Embryonic facial prominence (tissue), 1 donor: ENCODE data around the gene GBX2.

ENCODE experiments used
- DNase-seq: peaks from one replicate; pipeline ENCODE4 v3.0.0-alpha.2; 2016; ENCODE audit errors: extremely low spot score

GBX2 gene

DNA sequence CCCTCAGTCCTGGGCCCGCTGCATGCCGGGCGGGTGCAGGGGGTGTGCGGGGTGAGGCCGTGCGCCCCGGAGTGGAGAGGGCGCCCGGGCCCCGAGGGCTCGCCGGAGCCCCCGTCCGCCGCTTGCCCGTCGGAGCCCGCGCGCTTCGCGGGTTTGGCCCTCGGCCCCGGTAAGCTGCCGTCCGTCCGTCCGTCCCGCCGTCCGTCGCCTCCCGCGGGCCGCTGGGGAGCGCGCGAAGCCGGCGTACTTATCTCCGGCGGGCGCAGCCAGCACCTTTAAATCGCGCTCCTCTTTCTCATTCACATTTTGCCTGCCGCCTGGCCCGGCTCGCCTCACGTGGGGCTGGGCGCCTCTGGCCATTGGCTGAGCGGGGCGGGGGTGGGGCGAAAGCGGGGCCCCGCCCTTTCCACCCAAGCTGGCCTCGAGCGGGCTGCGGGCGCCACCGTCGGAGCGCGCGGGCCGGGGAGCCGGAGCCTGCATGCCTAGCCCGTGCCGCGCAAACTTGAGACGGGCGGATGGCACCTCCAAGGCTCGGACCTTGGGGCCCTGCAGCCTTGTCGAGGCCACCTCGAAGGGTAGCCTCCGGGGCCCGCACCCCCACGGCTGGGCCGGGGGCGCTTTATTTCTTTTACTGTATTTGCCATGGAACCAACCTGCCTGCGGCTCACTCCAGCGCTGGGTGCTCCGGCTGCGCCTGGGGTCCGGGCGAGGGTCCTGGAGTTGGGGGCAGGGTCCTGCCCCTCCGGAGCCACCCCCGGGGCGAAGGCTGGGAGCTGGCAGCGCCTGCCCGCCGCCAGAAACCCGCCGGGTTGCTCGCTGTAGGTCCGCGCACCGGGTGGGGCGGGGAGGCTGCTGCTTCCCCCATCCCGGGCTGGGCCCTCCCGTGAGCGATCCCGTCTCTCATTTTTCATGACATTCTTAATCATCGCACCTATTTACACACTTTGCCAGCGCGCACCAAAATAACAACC, at the start of gene GBX2:
GBX2 (minus strand) TSS at position 277 of the 971 bp plus-strand sequence. CDS start 415 bp downstream, outside the sequence.
- DNase-seq = no peak

DNA sequence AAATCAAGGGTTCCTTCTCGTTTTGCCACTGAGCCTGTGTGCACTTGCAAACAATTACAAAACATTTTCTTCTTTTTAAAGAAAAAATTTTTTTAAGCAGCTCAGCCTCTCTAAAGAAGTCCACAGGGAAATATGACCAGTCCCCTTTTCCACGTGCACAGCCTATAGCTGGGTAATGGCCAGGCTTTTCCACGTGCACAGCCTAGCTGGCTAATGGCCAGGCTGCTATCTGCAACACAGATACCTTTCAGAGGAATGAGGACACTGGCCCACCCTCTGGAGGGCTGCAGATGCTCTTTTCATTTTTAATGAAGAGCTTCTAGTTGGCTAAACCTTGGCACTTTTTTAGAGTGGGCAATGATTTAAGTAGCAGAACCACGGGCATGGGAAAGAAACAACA, 49.7 kb upstream of the GBX2 start:
- DNase-seq = no peak

DNA sequence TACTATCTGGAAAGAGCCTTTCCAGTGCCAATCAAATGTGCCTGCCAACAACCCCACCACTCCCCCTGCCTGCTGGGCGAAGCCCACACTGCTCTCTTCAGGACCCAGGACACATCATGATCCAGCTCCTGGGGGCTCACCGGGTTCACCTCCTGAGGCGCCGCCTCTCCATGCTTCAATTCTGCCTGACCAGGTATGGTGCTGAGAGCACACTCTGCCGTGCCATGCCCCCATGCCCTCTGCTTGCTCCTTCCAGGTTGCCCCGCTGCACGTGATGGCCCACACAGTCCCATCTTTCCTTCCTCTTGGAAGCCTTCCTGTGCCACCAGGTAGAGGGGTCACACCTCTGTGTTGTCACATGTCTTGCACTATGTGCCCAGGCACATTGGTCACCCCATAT, 48.5 kb upstream of the GBX2 start:
- no peak for DNase-seq

GRCh38 chr2:236215761-236216333, 47.7 kb upstream of the GBX2 start:
- DNase-seq = no peak

DNA sequence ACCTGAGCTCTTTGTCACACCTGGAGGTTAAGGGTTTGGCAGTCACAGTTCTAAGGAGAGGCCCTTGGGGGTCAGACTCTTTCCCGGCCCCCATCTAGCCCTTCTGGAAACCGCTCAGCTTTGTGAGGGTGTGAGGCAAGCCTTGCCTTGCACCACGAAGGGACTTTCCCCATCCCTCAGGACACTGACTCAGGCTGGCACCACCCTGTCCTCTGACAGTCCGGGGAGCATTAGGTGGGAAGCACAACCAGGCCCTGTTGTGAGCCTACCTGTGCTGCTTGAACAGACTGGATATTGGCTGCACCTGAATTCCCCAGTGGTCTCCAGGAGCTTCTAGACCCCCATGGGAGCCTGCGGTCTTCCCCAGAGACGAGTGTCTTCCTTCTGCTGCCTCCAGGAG, 47.0 kb upstream of the GBX2 start:
- DNase-seq = no peak

DNA sequence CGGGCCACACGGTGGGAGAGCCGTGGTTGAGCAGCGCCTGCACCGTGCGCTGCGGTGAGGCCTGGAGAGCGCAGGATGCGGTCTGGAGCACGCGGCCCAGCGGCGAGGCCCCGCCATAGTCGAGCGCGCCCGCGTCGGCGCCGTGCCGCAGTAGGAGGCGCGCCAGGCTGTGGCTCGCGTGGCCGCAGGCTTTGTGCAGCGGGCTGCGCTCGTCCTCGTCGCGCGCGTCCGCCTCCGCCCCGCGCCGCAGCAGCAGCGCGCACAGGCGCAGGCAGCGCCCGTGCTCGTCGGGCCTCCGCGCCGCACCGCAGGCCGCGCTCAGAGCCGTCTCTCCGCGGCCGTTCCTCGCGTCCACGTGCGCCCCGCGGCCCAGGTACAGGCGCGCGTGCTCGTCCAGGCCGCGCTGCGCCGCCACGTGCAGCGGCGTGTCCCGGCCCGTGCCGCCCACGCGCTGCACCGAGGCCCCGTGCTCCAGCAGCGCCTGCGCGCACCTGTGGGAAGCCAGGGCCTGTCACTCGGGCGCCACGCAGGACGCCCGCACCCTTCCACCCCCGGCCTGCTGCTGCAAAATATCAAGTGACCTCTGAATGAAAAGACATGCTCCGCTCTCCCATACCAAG, 46.3 kb upstream of the GBX2 start:
- DNase-seq = no peak

DNA sequence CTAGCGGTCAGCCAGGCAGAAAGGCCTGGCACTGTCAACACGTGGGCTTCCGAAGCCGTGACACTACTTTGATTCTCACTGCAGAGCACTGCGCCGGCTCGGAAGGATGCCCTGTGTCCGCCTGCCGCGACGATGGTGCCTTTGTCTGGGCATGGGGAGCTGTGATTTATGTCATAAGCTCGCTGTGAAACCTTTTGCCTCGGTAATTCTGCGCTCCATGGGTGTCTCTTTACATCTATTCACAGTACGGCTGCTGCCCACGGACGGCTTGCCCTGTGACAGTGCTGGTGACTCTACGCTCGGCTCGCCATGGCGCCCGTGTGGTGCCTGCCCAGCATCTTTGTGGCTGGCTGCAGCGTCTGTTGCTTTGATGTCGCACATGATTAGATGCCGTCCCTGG, 43.1 kb upstream of the GBX2 start:
- DNase-seq = no peak

DNA sequence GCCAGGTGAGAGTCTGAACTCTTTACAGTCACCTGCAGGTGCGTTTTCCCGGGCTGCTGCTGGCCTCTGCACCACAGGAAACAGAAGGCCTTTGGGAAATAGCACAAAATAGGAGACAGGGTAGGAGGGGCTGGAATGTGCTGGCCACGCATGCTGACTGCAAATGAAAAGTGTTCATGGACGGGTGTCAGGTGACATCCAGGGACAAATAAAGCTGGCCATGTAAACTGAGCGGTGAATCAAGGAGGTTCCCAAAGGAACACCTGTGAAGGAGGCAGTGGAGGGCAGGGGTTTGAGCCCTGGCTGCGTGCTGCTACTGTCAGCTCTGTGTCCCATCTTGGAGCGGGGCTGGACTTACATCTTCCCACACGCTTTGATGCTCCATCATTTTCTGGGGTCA, 42.4 kb upstream of the GBX2 start:
- no peak for DNase-seq

DNA sequence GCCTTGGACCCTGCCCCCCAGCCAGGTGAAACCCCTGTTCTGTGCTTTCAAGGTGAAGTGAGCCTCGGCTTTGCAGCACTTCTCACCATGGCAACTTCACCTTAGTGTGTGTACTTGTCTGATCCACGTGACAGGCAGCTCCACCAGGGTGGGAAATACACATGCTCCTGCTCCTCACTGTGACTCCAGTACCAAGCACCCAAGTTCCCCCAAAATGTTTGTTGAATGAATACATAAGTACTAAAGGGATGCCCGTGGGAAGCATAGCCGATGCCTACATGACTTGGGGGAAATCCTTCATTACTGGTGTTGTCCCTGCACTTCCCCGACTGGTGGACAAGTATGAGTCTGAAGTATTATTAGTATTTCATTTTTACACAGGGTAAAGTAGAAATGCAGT, 41.8 kb upstream of the GBX2 start:
- DNase-seq = no peak

DNA sequence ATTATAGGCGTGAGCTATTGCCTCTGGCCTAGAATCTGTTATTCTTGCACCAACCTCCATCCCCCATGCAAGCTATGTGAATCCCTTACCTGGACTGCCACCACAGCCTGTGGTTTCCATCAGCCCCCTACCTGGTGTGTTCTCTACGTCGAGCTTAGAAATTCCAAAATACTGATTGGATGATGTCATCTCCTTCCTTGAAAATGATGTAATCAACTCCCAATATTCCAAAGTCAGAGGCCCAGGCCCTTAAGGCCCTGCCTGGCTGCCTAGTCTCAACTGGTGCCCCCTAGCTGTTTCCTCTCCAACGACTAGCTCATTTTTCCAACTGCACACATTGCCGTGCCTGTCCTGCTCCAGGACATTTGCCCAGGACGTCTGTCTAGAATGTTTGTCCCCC, 41.3 kb upstream of the GBX2 start:
- DNase-seq = no peak

DNA sequence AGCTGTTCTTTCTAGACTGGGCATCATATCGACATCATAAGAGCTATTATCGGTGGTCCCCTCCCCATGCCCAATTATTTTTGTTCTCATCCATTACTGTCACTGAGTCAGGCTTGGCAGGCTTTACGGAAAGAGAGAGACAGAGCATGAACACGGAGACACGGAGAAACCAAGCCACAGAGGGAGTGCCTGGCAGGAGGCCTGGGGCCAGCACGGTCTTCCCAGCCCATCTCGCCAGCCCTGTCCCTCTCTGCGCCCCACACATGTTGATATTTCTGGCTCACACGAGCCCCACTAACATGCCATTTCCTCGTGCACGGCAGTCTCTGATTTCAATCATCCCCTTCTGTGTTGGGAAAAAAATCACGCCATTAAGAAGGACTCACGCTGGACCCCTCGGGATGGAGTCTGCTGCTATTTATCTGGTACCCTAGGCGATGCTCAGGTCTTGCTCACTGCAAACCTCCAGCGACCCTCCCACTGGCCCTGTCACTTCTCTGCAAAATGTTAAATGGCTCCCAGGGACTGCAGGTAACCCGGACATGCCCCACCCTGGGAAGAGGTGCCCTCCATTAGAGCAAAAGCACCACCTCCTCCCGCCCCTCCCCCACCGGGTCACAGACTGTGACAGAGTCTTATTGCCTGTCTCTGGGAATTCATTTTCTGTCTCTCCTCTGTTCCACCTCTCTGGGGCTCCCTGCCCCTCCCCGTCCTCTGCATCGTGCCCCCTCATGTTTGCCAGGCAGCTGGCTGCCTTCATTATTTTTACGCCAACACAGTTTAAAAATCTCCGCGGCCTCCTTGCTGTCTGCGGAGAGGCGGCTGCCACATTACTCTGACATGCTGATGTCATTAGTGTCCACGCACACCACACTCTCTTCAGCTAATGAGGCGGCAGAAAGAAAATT, 40.1 kb upstream of the GBX2 start:
- no peak for DNase-seq

GRCh38 chr2:236207472-236207871, 39.3 kb upstream of the GBX2 start:
- no peak for DNase-seq

DNA sequence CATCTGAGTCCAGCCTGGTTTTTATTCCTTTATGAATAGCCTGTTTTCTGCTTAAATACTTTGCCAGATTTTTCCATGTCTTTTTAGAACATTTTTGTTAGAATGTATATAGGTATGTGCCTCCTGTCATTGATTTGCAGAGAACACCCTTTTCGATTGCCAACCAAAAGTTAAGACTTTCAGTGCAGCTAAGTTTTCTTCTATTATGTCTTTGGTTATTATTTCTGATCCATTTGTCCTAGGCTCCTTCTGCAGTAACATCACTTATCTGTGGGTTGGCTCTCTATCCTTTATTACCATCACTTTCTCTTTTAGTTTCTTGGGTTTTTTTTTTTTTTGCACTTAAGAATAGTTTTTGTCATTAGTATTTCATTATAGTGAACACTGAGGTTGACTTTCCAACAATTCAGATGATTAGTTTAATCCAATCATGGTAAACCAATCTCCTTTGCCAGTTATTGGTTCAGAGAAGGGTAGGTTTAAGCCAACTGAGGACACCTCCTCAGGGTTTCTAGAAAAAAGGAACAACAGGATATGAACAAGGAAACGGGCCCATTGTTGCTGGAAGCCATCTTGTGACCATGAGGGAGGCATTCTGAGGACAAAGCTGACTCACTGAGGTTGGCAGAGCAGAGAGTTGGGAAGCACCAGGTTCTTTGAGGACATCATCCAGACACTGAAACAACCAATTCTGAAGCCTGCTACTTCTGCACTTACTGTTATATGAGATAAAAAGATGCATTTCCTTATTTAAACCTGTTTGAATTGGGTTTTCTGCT, 37.9 kb upstream of the GBX2 start:
- DNase-seq = no peak

- no peak for DNase-seq
Observed at GRCh38 chr2:236204953-236205352, 36.8 kb upstream of the GBX2 start.

DNA sequence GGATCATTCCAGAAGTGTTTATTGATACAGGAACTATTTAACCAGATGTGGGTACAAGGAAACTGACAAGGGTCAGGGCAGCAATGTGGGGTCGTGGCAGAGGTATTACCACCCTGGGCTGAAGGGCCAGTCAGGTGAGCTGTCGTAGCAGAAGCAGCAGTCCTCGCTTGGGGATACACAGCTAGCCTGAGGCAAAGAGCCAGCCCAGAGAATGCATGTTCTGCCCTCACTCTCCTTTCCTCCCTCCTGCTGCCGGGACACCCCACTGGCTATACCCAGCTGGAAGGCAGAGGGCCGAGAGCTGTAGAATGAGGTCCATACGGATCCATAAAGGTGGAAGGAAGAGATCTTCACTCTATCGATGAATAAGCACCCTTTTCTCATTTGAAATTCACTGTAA, 32.2 kb upstream of the GBX2 start:
- DNase-seq = no peak

GRCh38 chr2:236196366-236196765, 28.2 kb upstream of the GBX2 start:
- no peak for DNase-seq

GRCh38 chr2:236195726-236196125, 27.5 kb upstream of the GBX2 start:
- no peak for DNase-seq

- DNase-seq = no peak
Observed at GRCh38 chr2:236194786-236195185, 26.6 kb upstream of the GBX2 start.

- no peak for DNase-seq
Observed at GRCh38 chr2:236193026-236193425, 24.8 kb upstream of the GBX2 start.

DNA sequence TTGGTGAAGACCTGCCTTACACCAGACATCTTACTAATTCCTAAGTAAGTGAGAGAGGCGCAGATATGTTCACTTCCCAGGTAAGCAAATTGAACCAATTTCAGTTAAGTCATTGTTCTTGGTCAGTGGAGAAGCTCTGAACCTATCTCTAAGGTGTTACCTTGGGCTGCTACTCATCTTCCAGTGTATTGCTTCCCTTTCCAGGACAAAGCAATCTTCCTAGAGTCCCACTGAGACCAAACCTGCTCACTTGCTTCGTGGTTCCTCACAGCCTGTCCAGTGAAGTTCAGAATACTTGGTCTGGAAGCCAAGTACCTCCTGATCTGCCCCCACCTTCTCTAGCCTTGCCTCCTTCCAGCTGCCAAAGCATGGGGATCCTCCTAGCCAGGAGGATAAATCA, 22.5 kb upstream of the GBX2 start:
- DNase-seq = no peak

DNA sequence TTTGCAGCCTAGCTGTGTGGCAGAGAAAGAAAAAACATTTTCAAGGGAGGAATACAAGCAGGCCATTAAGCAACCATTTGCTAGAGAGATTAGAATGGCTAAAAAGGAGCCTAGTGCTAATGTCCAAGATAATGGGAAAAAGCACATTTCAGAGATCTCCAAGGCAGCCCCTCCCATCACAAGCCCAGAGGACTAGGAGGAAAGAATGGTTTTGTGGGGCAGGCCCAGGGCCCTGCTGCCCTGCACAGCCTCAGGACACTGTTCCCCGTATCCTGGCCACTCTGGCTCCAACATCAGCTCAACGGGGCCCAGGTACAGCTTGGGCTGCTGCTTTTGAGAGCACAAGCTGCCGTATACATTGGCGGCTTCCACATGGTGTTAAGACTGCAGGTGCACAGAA, 16.5 kb upstream of the GBX2 start:
- DNase-seq = no peak
